Measurements from ENCODE around the gene RAB3C. TPM values are rescaled to one million over a fixed set of nuclear protein-coding genes. Genes with fewer than 3 reads are reported as not detected.

Gene RAB3C
- total and polyA plus RNA-seq, 2 donors (not counting 1 experiment from before 2014, with no cell fraction given): not detected

GRCh38 chr5:58753446-58753845 lies 170.6 kb downstream of the RAB3C start:
- H3K79me2 ChIP-seq (ENCODE audit: control insufficient read depth, insufficient read depth, low read length): no peaks in the 10 kb centered on the region
- no peaks in the 10 kb centered on the region for H4K20me1 ChIP-seq (ENCODE audit: control insufficient read depth, extremely low read depth, insufficient read depth, low read length)
- TF ChIP-seq, protein P1, sequence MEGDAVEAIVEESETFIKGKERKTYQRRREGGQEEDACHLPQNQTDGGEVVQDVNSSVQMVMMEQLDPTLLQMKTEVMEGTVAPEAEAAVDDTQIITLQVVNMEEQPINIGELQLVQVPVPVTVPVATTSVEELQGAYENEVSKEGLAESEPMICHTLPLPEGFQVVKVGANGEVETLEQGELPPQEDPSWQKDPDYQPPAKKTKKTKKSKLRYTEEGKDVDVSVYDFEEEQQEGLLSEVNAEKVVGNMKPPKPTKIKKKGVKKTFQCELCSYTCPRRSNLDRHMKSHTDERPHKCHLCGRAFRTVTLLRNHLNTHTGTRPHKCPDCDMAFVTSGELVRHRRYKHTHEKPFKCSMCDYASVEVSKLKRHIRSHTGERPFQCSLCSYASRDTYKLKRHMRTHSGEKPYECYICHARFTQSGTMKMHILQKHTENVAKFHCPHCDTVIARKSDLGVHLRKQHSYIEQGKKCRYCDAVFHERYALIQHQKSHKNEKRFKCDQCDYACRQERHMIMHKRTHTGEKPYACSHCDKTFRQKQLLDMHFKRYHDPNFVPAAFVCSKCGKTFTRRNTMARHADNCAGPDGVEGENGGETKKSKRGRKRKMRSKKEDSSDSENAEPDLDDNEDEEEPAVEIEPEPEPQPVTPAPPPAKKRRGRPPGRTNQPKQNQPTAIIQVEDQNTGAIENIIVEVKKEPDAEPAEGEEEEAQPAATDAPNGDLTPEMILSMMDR (conservative IDR thresholded peaks at IDR 0.05 in 1 of 2, IDR thresholded peaks at IDR 0.05 in 1 of 2; ENCODE audit: low read depth in 1 of 2, low read length in 2 of 2): no peak
- no peak for TF ChIP-seq EZH2 (IDR thresholded peaks at IDR 0.05; ENCODE audit: low read length, missing control alignments)
- no peak overlapping the region for H3K27ac ChIP-seq (ENCODE audit: insufficient read depth, low read length)
- DNase-seq (ENCODE audit: low read depth in 2 of 2): no peak
- no peak overlapping the region for H3K4me3 ChIP-seq (replicated peaks in 1 of 4; ENCODE audit: control extremely low read depth in 1 of 4, insufficient read depth in 1 of 4, low read depth in 3 of 4, low read length in 4 of 4)
- no peak overlapping the region for H2AFZ ChIP-seq (ENCODE audit: low read length)
- H3K27me3 ChIP-seq (ENCODE audit: control insufficient read depth, insufficient read depth, low read length): no peaks in the 10 kb centered on the region
- no peak overlapping the region for H3K9ac ChIP-seq (ENCODE audit: insufficient read depth, low read length)
- no peaks in the 10 kb centered on the region for H3K9me3 ChIP-seq (ENCODE audit: control insufficient read depth, insufficient read depth, low read depth, low read length)
- H3K36me3 ChIP-seq (ENCODE audit: control insufficient read depth, insufficient read depth, low read length): no peaks in the 10 kb centered on the region
- H3K4me1 ChIP-seq (ENCODE audit: control insufficient read depth, extremely low read depth, insufficient read depth, low read length): no peaks in the 10 kb centered on the region
- no peak overlapping the region for H3K4me2 ChIP-seq (ENCODE audit: extremely low read depth, insufficient read depth, low read length)

- H3K9me3 ChIP-seq (ENCODE audit: control insufficient read depth, insufficient read depth, low read depth, low read length): no peaks in the 10 kb centered on the region
- no peak overlapping the region for H3K27ac ChIP-seq (ENCODE audit: insufficient read depth, low read length)
- DNase-seq (ENCODE audit: low read depth in 2 of 2): no peak
- H2AFZ ChIP-seq (ENCODE audit: low read length): no peak overlapping the region
- H3K9ac ChIP-seq (ENCODE audit: insufficient read depth, low read length): no peak overlapping the region
- no peak for TF ChIP-seq EZH2 (IDR thresholded peaks at IDR 0.05; ENCODE audit: low read length, missing control alignments)
- TF ChIP-seq, protein P1 (conservative IDR thresholded peaks at IDR 0.05 in 1 of 2, IDR thresholded peaks at IDR 0.05 in 1 of 2; ENCODE audit: low read depth in 1 of 2, low read length in 2 of 2): no peak
- no peaks in the 10 kb centered on the region for H3K36me3 ChIP-seq (ENCODE audit: control insufficient read depth, insufficient read depth, low read length)
- H3K4me1 ChIP-seq (ENCODE audit: control insufficient read depth, extremely low read depth, insufficient read depth, low read length): no peaks in the 10 kb centered on the region
- no peak overlapping the region for H3K4me2 ChIP-seq (ENCODE audit: extremely low read depth, insufficient read depth, low read length)
- no peak overlapping the region for H3K4me3 ChIP-seq (replicated peaks in 1 of 4; ENCODE audit: control extremely low read depth in 1 of 4, insufficient read depth in 1 of 4, low read depth in 3 of 4, low read length in 4 of 4)
- no peaks in the 10 kb centered on the region for H3K27me3 ChIP-seq (ENCODE audit: control insufficient read depth, insufficient read depth, low read length)
- H3K79me2 ChIP-seq (ENCODE audit: control insufficient read depth, insufficient read depth, low read length): no peaks in the 10 kb centered on the region
- no peaks in the 10 kb centered on the region for H4K20me1 ChIP-seq (ENCODE audit: control insufficient read depth, extremely low read depth, insufficient read depth, low read length)
These were observed 171.4 kb downstream of the RAB3C start for GRCh38 chr5:58754250-58754649.

DNA sequence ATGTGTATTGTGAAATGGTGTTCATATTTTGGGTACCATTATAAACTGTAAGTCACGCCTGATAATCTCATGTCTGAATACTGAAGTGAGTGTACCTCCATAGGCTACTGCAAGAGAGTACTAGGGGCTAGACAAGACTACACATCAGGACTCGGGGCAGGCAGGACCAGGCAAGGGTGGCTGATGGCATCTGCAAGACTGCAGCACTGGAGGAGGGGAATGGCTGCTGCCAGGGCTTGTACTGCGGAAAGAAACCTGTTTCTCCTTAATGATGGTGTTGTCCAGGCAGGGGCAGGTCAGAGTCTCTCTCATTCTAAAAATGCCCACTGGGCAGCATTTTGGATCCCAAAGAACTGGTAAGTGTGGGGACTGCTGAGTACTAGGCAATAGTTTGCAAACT lies 172.5 kb downstream of the RAB3C start:
- no peaks in the 10 kb centered on the region for H3K9me3 ChIP-seq (ENCODE audit: control insufficient read depth, insufficient read depth, low read depth, low read length)
- no peak for DNase-seq (ENCODE audit: low read depth in 2 of 2)
- no peaks in the 10 kb centered on the region for H3K27me3 ChIP-seq (ENCODE audit: control insufficient read depth, insufficient read depth, low read length)
- H3K36me3 ChIP-seq (ENCODE audit: control insufficient read depth, insufficient read depth, low read length): no peaks in the 10 kb centered on the region
- no peaks in the 10 kb centered on the region for H3K4me1 ChIP-seq (ENCODE audit: control insufficient read depth, extremely low read depth, insufficient read depth, low read length)
- H3K79me2 ChIP-seq (ENCODE audit: control insufficient read depth, insufficient read depth, low read length): no peaks in the 10 kb centered on the region
- H2AFZ ChIP-seq (ENCODE audit: low read length): no peak overlapping the region
- H3K4me3 ChIP-seq (replicated peaks in 1 of 4; ENCODE audit: control extremely low read depth in 1 of 4, insufficient read depth in 1 of 4, low read depth in 3 of 4, low read length in 4 of 4): no peak overlapping the region
- H3K27ac ChIP-seq (ENCODE audit: insufficient read depth, low read length): no peak overlapping the region
- no peak overlapping the region for H3K9ac ChIP-seq (ENCODE audit: insufficient read depth, low read length)
- TF ChIP-seq EZH2 (IDR thresholded peaks at IDR 0.05; ENCODE audit: low read length, missing control alignments): no peak
- TF ChIP-seq, protein P1 (conservative IDR thresholded peaks at IDR 0.05 in 1 of 2, IDR thresholded peaks at IDR 0.05 in 1 of 2; ENCODE audit: low read depth in 1 of 2, low read length in 2 of 2): no peak
- no peak overlapping the region for H3K4me2 ChIP-seq (ENCODE audit: extremely low read depth, insufficient read depth, low read length)
- no peaks in the 10 kb centered on the region for H4K20me1 ChIP-seq (ENCODE audit: control insufficient read depth, extremely low read depth, insufficient read depth, low read length)
